ENCODE results near the gene VCX2.

Gene VCX2

DNA sequence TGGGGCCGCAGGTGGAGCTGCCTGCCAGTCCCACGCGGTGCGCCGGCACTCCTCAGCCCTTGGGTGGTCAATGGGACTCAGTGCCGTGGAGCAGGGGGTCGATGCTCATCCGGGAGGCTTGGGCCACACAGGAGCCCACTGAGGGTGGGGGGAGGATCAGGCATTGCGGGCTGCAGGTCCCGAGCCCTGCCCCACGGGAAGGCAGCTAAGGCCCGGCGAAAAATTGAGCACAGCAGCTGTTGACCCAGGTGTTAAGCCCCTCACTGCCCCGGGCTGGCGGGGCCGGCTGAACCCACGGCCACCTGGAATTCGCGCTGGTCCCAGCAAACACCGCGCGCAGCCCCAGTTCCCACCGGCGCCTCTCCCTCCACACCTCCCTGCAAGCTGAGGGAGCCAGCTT lies 26.1 kb downstream of the VCX2 start:
- ChIA-PET CTCF (no interaction called here), POLR2A (no interaction called here)
- H3K4me1 ChIP-seq (ENCODE audit: control insufficient read depth, insufficient read depth, low read length): no peaks in the 10 kb centered on the region
- TF ChIP-seq ZNF146 (tag by site-specific recombination; IDR thresholded peaks at IDR 0.05) (no peak), ZNF473 (tag by site-specific recombination; IDR thresholded peaks at IDR 0.05) (no peak), EGR2 (tag by site-specific recombination; IDR thresholded peaks at IDR 0.05; ENCODE audit: low read depth) (no peak), RBAK (tag by site-specific recombination; IDR thresholded peaks at IDR 0.05) (no peak), ZNF10 (tag by site-specific recombination; IDR thresholded peaks at IDR 0.05) (no peak), SALL2 (tag by site-specific recombination; IDR thresholded peaks at IDR 0.05; ENCODE audit: borderline replicate concordance) (no peak), ZBTB26 (tag by site-specific recombination; optimal IDR thresholded peaks at IDR 0.05) (no peak), ZNF274 (IDR thresholded peaks at IDR 0.05; ENCODE audit: low read length) (no peak), ZNF274 (tag by site-specific recombination; IDR thresholded peaks at IDR 0.05; ENCODE audit: borderline replicate concordance) (no peak), ZNF404 (tag by site-specific recombination; IDR thresholded peaks at IDR 0.05) (no peak), ZNF658 (tag by site-specific recombination; IDR thresholded peaks at IDR 0.05) (no peak)
- TF ChIP-seq, protein P1, sequence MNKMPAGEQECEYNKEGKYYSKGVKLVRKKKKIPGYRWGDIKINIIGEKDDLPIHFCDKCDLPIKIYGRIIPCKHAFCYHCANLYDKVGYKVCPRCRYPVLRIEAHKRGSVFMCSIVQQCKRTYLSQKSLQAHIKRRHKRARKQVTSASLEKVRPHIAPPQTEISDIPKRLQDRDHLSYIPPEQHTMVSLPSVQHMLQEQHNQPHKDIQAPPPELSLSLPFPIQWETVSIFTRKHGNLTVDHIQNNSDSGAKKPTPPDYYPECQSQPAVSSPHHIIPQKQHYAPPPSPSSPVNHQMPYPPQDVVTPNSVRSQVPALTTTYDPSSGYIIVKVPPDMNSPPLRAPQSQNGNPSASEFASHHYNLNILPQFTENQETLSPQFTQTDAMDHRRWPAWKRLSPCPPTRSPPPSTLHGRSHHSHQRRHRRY (tag by site-specific recombination; IDR thresholded peaks at IDR 0.05): no peak
- TF ChIP-seq, protein P2, sequence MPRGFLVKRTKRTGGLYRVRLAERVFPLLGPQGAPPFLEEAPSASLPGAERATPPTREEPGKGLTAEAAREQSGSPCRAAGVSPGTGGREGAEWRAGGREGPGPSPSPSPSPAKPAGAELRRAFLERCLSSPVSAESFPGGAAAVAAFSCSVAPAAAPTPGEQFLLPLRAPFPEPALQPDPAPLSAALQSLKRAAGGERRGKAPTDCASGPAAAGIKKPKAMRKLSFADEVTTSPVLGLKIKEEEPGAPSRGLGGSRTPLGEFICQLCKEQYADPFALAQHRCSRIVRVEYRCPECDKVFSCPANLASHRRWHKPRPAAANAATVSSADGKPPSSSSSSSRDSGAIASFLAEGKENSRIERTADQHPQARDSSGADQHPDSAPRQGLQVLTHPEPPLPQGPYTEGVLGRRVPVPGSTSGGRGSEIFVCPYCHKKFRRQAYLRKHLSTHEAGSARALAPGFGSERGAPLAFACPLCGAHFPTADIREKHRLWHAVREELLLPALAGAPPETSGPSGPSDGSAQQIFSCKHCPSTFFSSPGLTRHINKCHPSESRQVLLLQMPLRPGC (tag by site-specific recombination; IDR thresholded peaks at IDR 0.05): no peak
- H3K36me3 ChIP-seq (ENCODE audit: control insufficient read depth in 2 of 2, insufficient read depth in 1 of 2, low read length in 2 of 2): no peaks in the 10 kb centered on the region
- no peaks in the 10 kb centered on the region for H3K9me3 ChIP-seq (ENCODE audit: control insufficient read depth, insufficient read depth, low read depth, low read length)
- no peak overlapping the region for H3K27ac ChIP-seq (ENCODE audit: extremely low read depth, low read depth, low read length)
- no peak overlapping the region for H3K4me3 ChIP-seq (ENCODE audit: low read depth, low read length)

DNA sequence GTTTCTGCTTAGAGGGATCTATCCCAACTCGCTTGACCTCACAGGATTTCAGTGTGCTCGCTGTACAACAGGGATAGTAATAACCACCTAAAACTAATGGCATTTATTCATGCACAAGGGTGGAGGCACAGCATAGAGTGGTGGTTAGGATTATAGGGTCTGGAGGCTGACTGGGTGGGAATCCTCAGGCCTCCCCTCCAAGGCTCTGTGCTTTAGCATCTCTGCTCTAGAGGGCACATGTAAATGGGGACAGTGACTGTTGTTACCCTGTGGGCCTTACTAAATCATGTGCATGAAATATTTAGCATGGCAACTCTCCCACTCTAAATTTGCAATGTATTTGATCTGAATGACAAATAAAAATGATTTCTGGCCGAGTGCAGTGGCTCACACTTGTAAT lies 29.2 kb downstream of the VCX2 start:
- Histone ChIP-seq H3K9me3 (ENCODE audit: control insufficient read depth, insufficient read depth, low read depth, low read length) (no peaks in the 10 kb centered on the region), H3K27ac (ENCODE audit: extremely low read depth, low read depth, low read length) (no peak overlapping the region), H3K36me3 (ENCODE audit: control insufficient read depth in 2 of 2, insufficient read depth in 1 of 2, low read length in 2 of 2) (no peaks in the 10 kb centered on the region), H3K4me1 (ENCODE audit: control insufficient read depth, insufficient read depth, low read length) (no peaks in the 10 kb centered on the region), H3K4me3 (ENCODE audit: low read depth, low read length) (no peak overlapping the region)
- TF ChIP-seq ZNF555 (tag by site-specific recombination; conservative IDR thresholded peaks at IDR 0.05) (no peak), ZFP69B (tag by site-specific recombination; IDR thresholded peaks at IDR 0.05) (no peak), ZNF335 (tag by site-specific recombination; conservative IDR thresholded peaks at IDR 0.05) (no peak), ZNF324 (tag by site-specific recombination; IDR thresholded peaks at IDR 0.05) (no peak)
- TF ChIP-seq, protein P1 (tag by site-specific recombination; IDR thresholded peaks at IDR 0.05): no peak
- ChIA-PET POLR2A (no interaction called here), CTCF (no interaction called here)

All from HEK293 (cell line).